ENCODE measurements around the gene MIGA2. TPM values are rescaled to one million over a fixed set of nuclear protein-coding genes. Genes with fewer than 3 reads are reported as not detected.

MIGA2 gene
- total RNA-seq, 1 experiment from 2014 or later = 23.7 TPM

DNA sequence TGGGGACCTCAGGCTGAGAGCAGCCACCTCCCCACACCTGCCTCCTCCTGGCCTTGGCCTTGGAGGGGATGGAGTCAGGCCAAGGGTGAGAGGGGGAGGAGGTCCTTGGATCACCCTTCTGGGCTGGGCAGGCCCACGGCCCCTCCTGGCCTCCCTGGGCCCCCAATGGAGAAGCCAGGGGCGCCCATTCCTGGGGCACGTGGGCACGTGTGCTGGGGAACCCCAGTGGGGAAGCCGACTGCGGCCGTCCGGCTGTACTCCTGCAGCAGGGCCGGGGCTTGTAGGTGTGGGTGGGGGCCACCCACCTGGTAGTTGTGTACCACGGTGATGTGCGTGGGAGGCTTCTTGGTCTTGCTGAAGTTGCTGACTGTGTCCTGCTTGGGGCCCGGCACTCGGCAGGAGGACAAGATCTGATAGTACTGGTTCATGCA lies 65.7 kb downstream of the MIGA2 start:
- BruUV-seq (replicated peaks) = no TSS peak
- intact Hi-C loops (cut with micrococcal nuclease) = no loop called here
- no peak for DNase-seq (ENCODE audit: low read depth, low spot score)

More for the DNA sequence above, 65.7 kb downstream of the MIGA2 start:
- ChIA-PET POLR2A (no interaction called here), CTCF (no interaction called here), RAD21 (ENCODE audit: low non-redundant PET in 1 of 2, low total read pairs in 2 of 2, uncharacterized antibody in 2 of 2, unreplicated experiment in 2 of 2) (no interaction called here)
- Histone ChIP-seq H3K9me2 (ENCODE audit: insufficient read depth) (no peaks in the 10 kb centered on the region), H3K4me3 (replicated peaks in 1 of 2; ENCODE audit: low read depth in 1 of 2, low read length in 2 of 2) (no peak overlapping the region), H2AFZ (ENCODE audit: low read depth, low read length, poor library complexity, severe bottlenecking) (no peak overlapping the region), H4K20me1 (ENCODE audit: insufficient read depth) (no peaks in the 10 kb centered on the region), H3K79me2 (ENCODE audit: insufficient read depth, low read length) (no peaks in the 10 kb centered on the region), H3K27ac (ENCODE audit: low read depth, low read length) (no peak overlapping the region), H3K9me3 (ENCODE audit: control insufficient read depth in 1 of 2, insufficient read depth in 1 of 2, low read depth in 1 of 2, low read length in 2 of 2) (no peaks in the 10 kb centered on the region), H3K36me3 (ENCODE audit: control insufficient read depth in 1 of 2, insufficient read depth in 2 of 2, low read length in 2 of 2) (no peaks in the 10 kb centered on the region; a peak in 1 of 4 replicates), H3K9ac (ENCODE audit: low read length) (no peak overlapping the region), H3K4me2 (ENCODE audit: low read length) (no peak overlapping the region), H3K27me3 (ENCODE audit: insufficient read depth, low read length) (no peaks in the 10 kb centered on the region), H3K4me1 (ENCODE audit: control insufficient read depth in 1 of 2, insufficient read depth in 2 of 2, low read length in 2 of 2) (peaks cover 9 to 11% of the 10 kb centered on the region in 2 experiments; a peak in 3 of 4 replicates)
- no peak for ATAC-seq
- no peak for TF ChIP-seq FOSL1 (IDR thresholded peaks at IDR 0.05; ENCODE audit: low read depth)
- TF ChIP-seq ZFX (IDR thresholded peaks at IDR 0.05) = no peak
- TF ChIP-seq EGR1 (IDR thresholded peaks at IDR 0.05; ENCODE audit: low read depth) = no peak
- no peak for TF ChIP-seq CEBPB (IDR thresholded peaks at IDR 0.05; ENCODE audit: low read depth)
- TF ChIP-seq, protein P1, sequence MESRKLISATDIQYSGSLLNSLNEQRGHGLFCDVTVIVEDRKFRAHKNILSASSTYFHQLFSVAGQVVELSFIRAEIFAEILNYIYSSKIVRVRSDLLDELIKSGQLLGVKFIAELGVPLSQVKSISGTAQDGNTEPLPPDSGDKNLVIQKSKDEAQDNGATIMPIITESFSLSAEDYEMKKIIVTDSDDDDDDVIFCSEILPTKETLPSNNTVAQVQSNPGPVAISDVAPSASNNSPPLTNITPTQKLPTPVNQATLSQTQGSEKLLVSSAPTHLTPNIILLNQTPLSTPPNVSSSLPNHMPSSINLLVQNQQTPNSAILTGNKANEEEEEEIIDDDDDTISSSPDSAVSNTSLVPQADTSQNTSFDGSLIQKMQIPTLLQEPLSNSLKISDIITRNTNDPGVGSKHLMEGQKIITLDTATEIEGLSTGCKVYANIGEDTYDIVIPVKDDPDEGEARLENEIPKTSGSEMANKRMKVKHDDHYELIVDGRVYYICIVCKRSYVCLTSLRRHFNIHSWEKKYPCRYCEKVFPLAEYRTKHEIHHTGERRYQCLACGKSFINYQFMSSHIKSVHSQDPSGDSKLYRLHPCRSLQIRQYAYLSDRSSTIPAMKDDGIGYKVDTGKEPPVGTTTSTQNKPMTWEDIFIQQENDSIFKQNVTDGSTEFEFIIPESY (IDR thresholded peaks at IDR 0.05; ENCODE audit: extremely low read depth, insufficient replicate concordance, low read length) = no peak
- TF ChIP-seq YY1 (IDR thresholded peaks at IDR 0.05; ENCODE audit: extremely low read depth, insufficient replicate concordance, low read depth, low read length) = no peak
- no peak for TF ChIP-seq REST (IDR thresholded peaks at IDR 0.05; ENCODE audit: low read depth)
- TF ChIP-seq CTCF (IDR thresholded peaks at IDR 0.05 in 2 of 3, conservative IDR thresholded peaks at IDR 0.05 in 1 of 3; ENCODE audit: borderline replicate concordance in 1 of 3, insufficient read depth in 1 of 3, low read depth in 2 of 3, low read length in 2 of 3) = no peak
- no peak for TF ChIP-seq TCF7L2 (IDR thresholded peaks at IDR 0.05; ENCODE audit: borderline replicate concordance, extremely low read depth, insufficient read depth, insufficient read length)
